ENCODE results near the gene DOK5.
A peak's percentile ranks its signal among the peaks of the same experiment; 100 is the strongest.

DOK5 gene

GRCh38 chr20:54668271-54669039, 193.1 kb downstream of the DOK5 start:
- TF ChIP-seq MAX (IDR thresholded peaks at IDR 0.05; ENCODE audit: low read depth, low read length) (no peak), CTCF (IDR thresholded peaks at IDR 0.05; ENCODE audit: low read depth, low read length) (peak; percentile 86)
- H3K4me3 ChIP-seq (ENCODE audit: low read depth, low read length), result no peak overlapping the region
- peak; percentile 37 for DNase-seq (ENCODE audit: low read depth)

- no peak overlapping the region for H3K4me3 ChIP-seq (ENCODE audit: low read depth, low read length)
- TF ChIP-seq MAX (IDR thresholded peaks at IDR 0.05; ENCODE audit: low read depth, low read length) (no peak), CTCF (IDR thresholded peaks at IDR 0.05; ENCODE audit: low read depth, low read length) (no peak), POLR2A (IDR thresholded peaks at IDR 0.05; ENCODE audit: extremely low read depth, insufficient read length) (no peak), MYC (IDR thresholded peaks at IDR 0.05; ENCODE audit: low read depth, low read length) (no peak)
- no peak for DNase-seq (ENCODE audit: low read depth)
These were observed 193.6 kb downstream of the DOK5 start for GRCh38 chr20:54669040-54669363.

GRCh38 chr20:54678253-54678652, 202.9 kb downstream of the DOK5 start:
- H3K4me3 ChIP-seq (ENCODE audit: low read depth, low read length), result no peak overlapping the region
- TF ChIP-seq MYC (IDR thresholded peaks at IDR 0.05; ENCODE audit: low read depth, low read length), result no peak
- TF ChIP-seq MAX (IDR thresholded peaks at IDR 0.05; ENCODE audit: low read depth, low read length), result no peak
- no peak for TF ChIP-seq POLR2A (IDR thresholded peaks at IDR 0.05; ENCODE audit: extremely low read depth, insufficient read length)
- TF ChIP-seq CTCF (IDR thresholded peaks at IDR 0.05; ENCODE audit: low read depth, low read length), result no peak
- no peak for DNase-seq (ENCODE audit: low read depth)

- no peak for DNase-seq (ENCODE audit: low read depth)
- H3K4me3 ChIP-seq (ENCODE audit: low read depth, low read length), result no peak overlapping the region
- TF ChIP-seq MAX (IDR thresholded peaks at IDR 0.05; ENCODE audit: low read depth, low read length) (no peak), CTCF (IDR thresholded peaks at IDR 0.05; ENCODE audit: low read depth, low read length) (no peak), POLR2A (IDR thresholded peaks at IDR 0.05; ENCODE audit: extremely low read depth, insufficient read length) (no peak), MYC (IDR thresholded peaks at IDR 0.05; ENCODE audit: low read depth, low read length) (no peak)
These were observed 205.0 kb downstream of the DOK5 start for GRCh38 chr20:54680439-54680838.

- TF ChIP-seq CTCF (IDR thresholded peaks at IDR 0.05; ENCODE audit: low read depth, low read length), result peak; percentile 65
- no peak for TF ChIP-seq MYC (IDR thresholded peaks at IDR 0.05; ENCODE audit: low read depth, low read length)
- peak; percentile 55 for DNase-seq (ENCODE audit: low read depth)
These were observed 205.7 kb downstream of the DOK5 start for GRCh38 chr20:54680872-54681619.

More at GRCh38 chr20:54680872-54681619, 205.7 kb downstream of the DOK5 start:
- H3K4me3 ChIP-seq (ENCODE audit: low read depth, low read length), result no peak overlapping the region

Data from NB4 (cell line).